Smooth muscle cell (in vitro differentiated cells): ENCODE measurements around the gene BCKDHA. TPM values are rescaled to one million over a fixed set of nuclear protein-coding genes. Genes with fewer than 3 reads are reported as not detected.

Experiments used
- DNase-seq: peaks from one replicate; lab custom pipeline; 2025; ENCODE audit not compliant: unreplicated experiment; lab: John Stamatoyannopoulos, UW
- H2AFZ ChIP-seq: fragments of 200-600 bp; sonication (generic); 2 replicates; pipeline ENCODE4 v1.6.0; 2016; ENCODE audit warnings: antibody characterized with exemption, low read depth, mild to moderate bottlenecking
- H3F3A ChIP-seq: fragments of 200-600 bp; sonication (generic); 2 replicates; pipeline ENCODE4 v1.6.0; 2017; ENCODE audit warnings: antibody characterized with exemption, low read depth
- H3K27ac ChIP-seq: fragments of 200-600 bp; sonication (generic); 2 replicates; pipeline ENCODE4 v1.5.1; 2016; ENCODE audit warnings: low read depth, mild to moderate bottlenecking
- H3K27me3 ChIP-seq: fragments of 200-600 bp; sonication (generic); 2 replicates; pipeline ENCODE4 v1.6.1; 2016; ENCODE audit warnings: low read depth, mild to moderate bottlenecking
- H3K36me3 ChIP-seq: fragments of 200-600 bp; sonication (generic); 2 replicates; pipeline ENCODE4 v1.5.1; 2016; ENCODE audit warnings: low read depth
- H3K4me1 ChIP-seq: fragments of 200-600 bp; sonication (generic); 2 replicates; pipeline ENCODE4 v1.5.1; 2016; ENCODE audit warnings: low read depth
- H3K4me2 ChIP-seq: fragments of 200-600 bp; sonication (generic); 2 replicates; pipeline ENCODE4 v1.6.0; 2016; ENCODE audit warnings: mild to moderate bottlenecking
- H3K4me3 ChIP-seq: fragments of 200-600 bp; sonication (generic); 2 replicates; pipeline ENCODE4 v1.5.1; 2016; ENCODE audit warnings: mild to moderate bottlenecking
- H3K79me2 ChIP-seq: fragments of 200-600 bp; sonication (generic); 2 replicates; pipeline ENCODE4 v1.6.0; 2016; ENCODE audit warnings: low read depth, mild to moderate bottlenecking
- H3K9ac ChIP-seq: fragments of 200-600 bp; sonication (generic); 2 replicates; pipeline ENCODE4 v1.6.0; 2016; ENCODE audit warnings: low read depth
- H3K9me3 ChIP-seq: fragments of 200-600 bp; sonication (generic); replicated peaks from 2 replicates; pipeline ENCODE4 v1.5.1; 2016; ENCODE audit warnings: low read depth
- H4K20me1 ChIP-seq: fragments of 200-600 bp; sonication (generic); 2 replicates; pipeline ENCODE4 v1.6.0; 2016; ENCODE audit warnings: low read depth
- WGBS: methylation state at CpG from one replicate; pipeline ENCODE4 v1.1.7; 2016; ENCODE audit warnings: low lambda C conversion rate; 5-methylcytosine and 5-hydroxymethylcytosine counted together
- polyA plus RNA-seq: library from polyadenylated mRNA; unstranded; fragments of >200 nt; fragmentation: Nextera tagmentation; extraction: Ambion mirVana; gene quantifications from 2 replicates; pipeline ENCODE4 v1.2.1, GENCODE V29; 2016
- total RNA-seq: library from RNA; depleted of rRNA; stranded (reverse); fragments of >200 nt; gene quantifications from 2 replicates; pipeline ENCODE4 v1.2.3, GENCODE V29; 2014
- TF ChIP-seq, protein P1 (sequence below): fragments of 200-600 bp; sonication (generic); IDR thresholded peaks from 2 replicates; pipeline ENCODE4 v1.5.1; 2017; ENCODE audit warnings: borderline replicate concordance, mild to moderate bottlenecking, antibody characterized with exemption; ENCODE audit not compliant: insufficient read depth, poor library complexity, severe bottlenecking

BCKDHA gene
- total and polyA plus RNA-seq, 2 experiments from 2014 or later: 24.6 to 53.9 TPM

DNA sequence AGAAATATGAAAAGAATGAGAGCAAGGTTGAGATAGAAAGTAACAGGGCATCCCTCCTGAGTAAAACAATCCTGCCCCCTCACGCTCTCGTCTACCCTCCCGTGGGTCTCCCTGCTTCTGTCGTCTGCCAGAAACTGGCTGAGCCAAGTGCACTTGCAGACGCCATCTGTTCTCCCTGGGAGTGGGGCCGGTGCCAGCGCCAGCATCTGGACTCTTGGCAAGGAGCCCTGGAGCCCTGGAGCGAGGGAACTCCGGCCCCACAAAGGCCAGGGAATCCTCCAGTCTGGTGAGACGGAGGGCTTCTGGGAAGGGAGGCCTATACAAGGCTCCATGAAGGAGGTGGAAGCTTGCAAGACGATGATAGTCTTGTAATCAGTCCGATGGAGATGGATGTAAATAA, 23.6 kb upstream of the BCKDHA start:
- Histone ChIP-seq H2AFZ (no peak overlapping the region), H3K9ac (no peak overlapping the region), H3K27ac (no peak overlapping the region), H3K4me3 (no peak overlapping the region), H3K4me2 (no peak overlapping the region), H3K36me3 (no peaks in the 10 kb centered on the region), H4K20me1 (no peaks in the 10 kb centered on the region), H3F3A (no peaks in the 10 kb centered on the region), H3K9me3 (no peaks in the 10 kb centered on the region), H3K79me2 (peaks cover 28% of the 10 kb centered on the region), H3K4me1 (no peaks in the 10 kb centered on the region), H3K27me3 (no peaks in the 10 kb centered on the region)
- TF ChIP-seq, protein P1, sequence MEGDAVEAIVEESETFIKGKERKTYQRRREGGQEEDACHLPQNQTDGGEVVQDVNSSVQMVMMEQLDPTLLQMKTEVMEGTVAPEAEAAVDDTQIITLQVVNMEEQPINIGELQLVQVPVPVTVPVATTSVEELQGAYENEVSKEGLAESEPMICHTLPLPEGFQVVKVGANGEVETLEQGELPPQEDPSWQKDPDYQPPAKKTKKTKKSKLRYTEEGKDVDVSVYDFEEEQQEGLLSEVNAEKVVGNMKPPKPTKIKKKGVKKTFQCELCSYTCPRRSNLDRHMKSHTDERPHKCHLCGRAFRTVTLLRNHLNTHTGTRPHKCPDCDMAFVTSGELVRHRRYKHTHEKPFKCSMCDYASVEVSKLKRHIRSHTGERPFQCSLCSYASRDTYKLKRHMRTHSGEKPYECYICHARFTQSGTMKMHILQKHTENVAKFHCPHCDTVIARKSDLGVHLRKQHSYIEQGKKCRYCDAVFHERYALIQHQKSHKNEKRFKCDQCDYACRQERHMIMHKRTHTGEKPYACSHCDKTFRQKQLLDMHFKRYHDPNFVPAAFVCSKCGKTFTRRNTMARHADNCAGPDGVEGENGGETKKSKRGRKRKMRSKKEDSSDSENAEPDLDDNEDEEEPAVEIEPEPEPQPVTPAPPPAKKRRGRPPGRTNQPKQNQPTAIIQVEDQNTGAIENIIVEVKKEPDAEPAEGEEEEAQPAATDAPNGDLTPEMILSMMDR: no peak
- peak; percentile 44 for DNase-seq
- 71% methylated on average over 12 of the region's 12 CpGs for WGBS

DNA sequence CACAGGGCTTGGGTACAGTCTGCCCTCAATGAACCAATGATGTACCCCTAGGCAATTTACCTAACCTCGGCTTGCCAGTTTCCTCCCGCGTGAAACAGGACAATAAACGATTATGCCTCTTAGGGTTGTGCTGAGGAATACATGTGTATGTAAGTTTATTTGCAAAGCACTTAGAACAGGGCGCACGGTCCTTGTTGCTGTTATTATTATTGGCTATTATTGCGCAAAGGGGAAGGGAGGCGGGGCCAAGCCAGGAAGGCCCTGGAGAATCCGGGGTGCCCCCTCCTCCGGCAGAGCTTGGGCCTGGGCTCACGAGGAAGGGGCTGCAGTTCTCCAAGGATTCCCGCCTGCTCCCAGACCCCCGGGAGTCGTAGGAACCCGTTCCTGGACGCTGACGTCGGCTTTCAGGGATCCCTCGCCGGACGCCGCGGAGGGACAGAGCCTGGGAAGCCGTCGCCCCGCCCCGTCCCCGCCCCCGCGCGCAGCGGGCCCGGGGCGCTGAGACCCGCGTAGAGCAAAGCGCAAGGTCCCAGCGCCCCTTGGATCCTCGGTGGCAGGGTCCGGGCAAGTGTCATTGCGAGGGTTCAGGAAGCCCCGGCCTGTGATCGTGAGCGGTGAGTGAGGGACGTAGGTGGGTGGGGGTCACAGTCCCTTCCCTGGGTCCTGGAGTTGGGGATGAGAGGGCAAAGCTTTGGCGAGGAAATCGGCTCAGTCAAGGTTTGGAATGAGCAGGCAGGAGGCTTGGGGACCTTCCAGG, 21.2 kb upstream of the BCKDHA start, which contains the start of gene TMEM91:
Gene TMEM91, plus strand, starts transcription at position 293 of the 757 bp plus-strand sequence. CDS start 1,777 bp downstream, outside the sequence.
- peak; percentile 10 for DNase-seq
- TF ChIP-seq, protein P1: no peak
- Histone ChIP-seq H3K27me3 (no peaks in the 10 kb centered on the region), H3K79me2 (peaks cover 17% of the 10 kb centered on the region), H3K36me3 (no peaks in the 10 kb centered on the region), H3K27ac (peak within 1 kb of the TSS; percentile 64), H3K9ac (peak within 1 kb of the TSS; percentile 61), H4K20me1 (no peaks in the 10 kb centered on the region), H3K9me3 (no peaks in the 10 kb centered on the region), H3K4me2 (peak within 1 kb of the TSS; percentile 91), H3F3A (peaks cover 6% of the 10 kb centered on the region), H3K4me3 (peak within 1 kb of the TSS; percentile 62), H3K4me1 (no peaks in the 10 kb centered on the region), H2AFZ (peak within 1 kb of the TSS; percentile 73)
- 3% methylated on average over 36 of the region's 47 CpGs for WGBS

DNA sequence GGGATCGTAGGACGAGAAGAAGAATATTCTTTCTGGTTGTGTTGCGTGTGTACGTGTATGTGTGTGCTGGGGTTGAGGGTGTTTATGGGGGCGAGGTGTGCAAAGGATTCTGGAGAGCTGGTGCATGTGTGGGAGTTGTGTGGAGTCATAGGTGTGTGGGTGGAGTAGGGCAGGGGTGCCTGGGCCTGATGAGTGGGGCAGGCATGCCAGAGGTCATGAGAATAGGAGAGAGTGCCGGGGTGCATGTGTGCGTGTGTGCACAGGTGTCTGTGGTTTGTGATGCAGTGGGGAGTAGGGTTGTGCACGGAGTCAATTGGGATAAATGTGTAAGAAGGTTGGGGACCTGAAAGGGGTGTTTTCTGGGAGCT, 20.6 kb upstream of the BCKDHA start:
- Histone ChIP-seq H3K9me3 (no peaks in the 10 kb centered on the region), H3F3A (peaks cover 6% of the 10 kb centered on the region), H3K4me1 (no peaks in the 10 kb centered on the region), H3K79me2 (peaks cover 13% of the 10 kb centered on the region), H4K20me1 (no peaks in the 10 kb centered on the region), H3K27ac (peak overlapping the region; percentile 64), H3K9ac (peak overlapping the region; percentile 61), H3K4me3 (peak overlapping the region; percentile 62), H3K27me3 (no peaks in the 10 kb centered on the region), H2AFZ (peak overlapping the region; percentile 73), H3K36me3 (no peaks in the 10 kb centered on the region), H3K4me2 (peak overlapping the region; percentile 91)
- WGBS: 74% methylated on average over 8 of the region's 8 CpGs
- no peak for DNase-seq
- TF ChIP-seq, protein P1: no peak
